HG03280 (cell line): ENCODE data around the gene SYT1.

ENCODE experiments used
- ATAC-seq: cut with Tn5 transposase; IDR thresholded peaks from one replicate; pipeline ENCODE4 v1.9.1; 2021; ENCODE audit warnings: mild to moderate bottlenecking, moderate library complexity; ENCODE audit not compliant: unreplicated experiment

The SYT1 gene

DNA sequence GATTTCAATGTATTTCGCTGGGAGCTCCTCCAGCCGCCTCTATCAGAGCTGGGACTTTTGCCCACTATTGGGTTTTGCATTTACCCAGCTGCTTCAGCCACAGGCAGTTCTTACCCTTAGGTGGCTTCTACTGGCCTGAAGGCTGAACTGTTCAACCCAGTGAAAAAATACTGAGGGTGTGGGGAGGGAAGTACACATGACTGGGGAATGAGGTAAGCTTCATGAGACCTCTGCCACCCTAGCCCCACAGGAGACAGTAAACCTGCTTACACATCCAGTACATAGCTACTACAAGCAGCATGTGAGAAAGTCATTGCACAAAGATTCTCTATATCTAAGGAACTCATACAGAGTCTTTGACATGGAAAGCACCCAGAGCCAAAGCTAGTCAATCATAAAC, 411.1 kb downstream of the SYT1 start:
- ATAC-seq: no peak

DNA sequence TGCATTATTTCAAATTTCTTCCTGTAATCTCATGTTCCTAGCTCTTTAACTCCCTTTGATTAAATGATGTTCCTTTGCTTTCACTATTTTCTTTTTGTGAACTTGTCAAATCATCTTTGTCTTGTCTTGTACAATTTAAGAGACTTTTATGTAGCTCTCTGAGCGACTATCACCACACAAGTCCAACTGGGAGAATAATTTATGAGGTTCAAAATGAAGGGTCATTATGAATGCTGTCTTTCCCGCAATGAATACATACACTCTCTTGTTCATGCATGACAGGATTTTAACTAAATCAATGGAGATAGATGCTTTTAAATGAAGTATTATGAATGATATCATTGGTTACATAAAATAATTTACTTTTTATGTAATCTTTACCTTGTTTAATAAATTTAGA, 418.8 kb downstream of the SYT1 start:
- no peak for ATAC-seq

GRCh38 chr12:79288911-79289310, 424.3 kb downstream of the SYT1 start:
- no peak for ATAC-seq

DNA sequence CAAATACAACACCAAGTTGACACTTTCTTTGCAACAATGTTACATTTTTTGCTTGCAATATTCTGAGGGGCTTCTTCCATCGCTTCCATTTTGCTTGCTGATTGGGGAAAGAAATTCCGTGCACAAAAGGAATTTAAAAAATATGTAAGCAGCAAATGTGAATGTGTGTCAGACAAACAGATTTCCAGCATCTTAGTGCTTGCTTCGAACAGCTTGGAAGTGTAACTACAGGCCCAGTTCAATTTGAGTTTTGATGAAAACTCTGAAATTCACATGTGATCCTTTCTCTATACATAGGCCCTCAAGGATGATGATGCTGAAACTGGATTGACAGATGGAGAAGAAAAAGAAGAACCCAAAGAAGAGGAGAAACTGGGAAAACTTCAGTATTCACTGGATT, 427.1 kb downstream of the SYT1 start:
- ATAC-seq: no peak

GRCh38 chr12:79294590-79294989, 430.0 kb downstream of the SYT1 start:
- ATAC-seq: no peak

- no peak for ATAC-seq
Observed at GRCh38 chr12:79295572-79295971, 431.0 kb downstream of the SYT1 start.

- no peak for ATAC-seq
Observed at GRCh38 chr12:79296133-79296532, 431.6 kb downstream of the SYT1 start.

- ATAC-seq: no peak
Observed at GRCh38 chr12:79296871-79297270, 432.3 kb downstream of the SYT1 start.

- no peak for ATAC-seq
Observed at GRCh38 chr12:79298506-79298905, 433.9 kb downstream of the SYT1 start.

GRCh38 chr12:79299447-79300198, 435.0 kb downstream of the SYT1 start:
- ATAC-seq: no peak

GRCh38 chr12:79300199-79300568, 435.6 kb downstream of the SYT1 start:
- no peak for ATAC-seq

- ATAC-seq: no peak
Observed at GRCh38 chr12:79301181-79301580, 436.6 kb downstream of the SYT1 start.

DNA sequence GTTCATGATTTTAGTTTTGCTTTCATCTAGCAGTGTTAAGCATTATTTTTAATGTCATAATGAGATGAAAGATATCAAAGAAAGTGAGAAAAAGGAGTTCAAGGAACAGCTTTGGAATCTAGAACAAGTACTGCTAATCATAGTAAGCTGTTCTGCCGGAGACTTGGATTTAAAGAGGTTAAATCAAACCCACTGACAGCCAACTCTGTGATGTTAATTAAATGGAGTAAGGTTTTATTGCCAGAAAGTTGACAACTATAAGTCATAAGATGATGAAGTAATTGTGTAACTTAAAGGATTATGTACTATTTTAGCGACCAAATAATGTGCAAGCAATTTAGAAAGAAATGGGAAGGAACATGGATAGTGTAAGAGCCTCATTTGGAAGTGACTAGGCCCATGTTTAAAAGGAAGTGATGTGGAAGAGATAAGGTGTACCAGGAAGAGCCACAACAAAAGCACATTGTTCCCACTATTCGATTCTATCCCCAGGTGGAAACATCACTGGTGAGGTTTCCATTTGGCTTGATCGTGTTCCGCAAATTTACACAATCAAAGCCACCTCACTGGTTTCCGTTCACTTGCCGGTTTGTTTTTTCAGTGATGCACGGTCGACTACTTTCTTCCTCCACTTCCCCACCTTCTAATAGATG, 437.7 kb downstream of the SYT1 start:
- no peak for ATAC-seq

- no peak for ATAC-seq
Observed at GRCh38 chr12:79307340-79307739, 442.8 kb downstream of the SYT1 start.

- ATAC-seq: no peak
Observed at GRCh38 chr12:79309039-79309438, 444.5 kb downstream of the SYT1 start.

GRCh38 chr12:79317179-79317847, 452.7 kb downstream of the SYT1 start:
- ATAC-seq: no peak

GRCh38 chr12:79322905-79323304, 458.3 kb downstream of the SYT1 start:
- ATAC-seq: no peak

DNA sequence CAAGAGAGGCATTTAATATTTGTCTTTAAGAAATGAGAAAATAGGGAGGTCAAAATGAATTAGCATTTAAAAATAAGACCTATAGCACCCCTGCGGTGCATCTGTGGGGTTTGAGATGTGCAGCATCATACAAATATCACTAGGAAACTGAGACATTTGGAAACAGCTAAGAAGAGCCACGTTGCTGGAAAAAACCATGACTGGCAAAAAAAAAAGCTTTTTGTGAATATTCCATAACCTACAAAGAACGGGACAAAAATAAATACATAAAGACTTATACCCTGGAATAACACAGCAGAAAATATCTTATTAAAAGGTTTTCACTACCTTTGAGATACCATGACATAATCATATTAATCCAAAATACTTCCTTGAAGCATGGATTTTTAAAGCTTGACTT, 460.0 kb downstream of the SYT1 start:
- no peak for ATAC-seq

GRCh38 chr12:79326222-79326621, 461.6 kb downstream of the SYT1 start:
- no peak for ATAC-seq

GRCh38 chr12:79326663-79327062, 462.1 kb downstream of the SYT1 start:
- no peak for ATAC-seq

- ATAC-seq: no peak
Observed at GRCh38 chr12:79327465-79327864, 462.9 kb downstream of the SYT1 start.

DNA sequence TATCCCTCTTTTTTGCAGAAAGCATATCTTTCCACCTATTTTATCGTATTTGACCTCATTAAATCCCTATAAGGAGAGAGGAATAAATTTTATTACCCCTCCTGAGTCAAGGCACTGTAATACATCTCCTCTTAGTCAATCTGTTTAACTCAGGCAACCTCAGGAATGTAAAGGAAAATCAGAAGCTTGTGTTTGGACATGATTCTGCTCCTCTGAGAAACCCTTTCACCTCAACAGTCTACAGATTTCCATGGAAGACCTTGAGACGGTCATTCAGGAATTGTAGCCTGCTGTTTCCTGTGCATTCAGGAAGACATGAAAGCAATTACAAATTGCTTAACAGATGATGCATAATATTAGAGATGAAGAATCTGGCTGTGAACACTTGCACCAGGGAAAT, 465.4 kb downstream of the SYT1 start:
- no peak for ATAC-seq
